ENCODE results near the gene PPP1R9A. TPM values are rescaled to one million over a fixed set of nuclear protein-coding genes. Genes with fewer than 3 reads are reported as not detected.

Gene PPP1R9A
- 2.6 and 8.6 TPM in 2 replicates for total RNA-seq (2014; rRNA removed; shearing (Covaris generic))

- peak; percentile 51 for DNase-seq (ENCODE audit: low read depth)
Observed at GRCh38 chr7:94907026-94907810, at the start of gene PPP1R9A. TSS of gene PPP1R9A (plus strand) at chr7:94907594. CDS start at chr7:94910114, 2,520 bp downstream.

- no peak for DNase-seq (ENCODE audit: low read depth)
Observed at GRCh38 chr7:94871132-94871531, 36.3 kb upstream of the PPP1R9A start.

- DNase-seq (ENCODE audit: low read depth): no peak
Observed at GRCh38 chr7:94873239-94873638, 34.2 kb upstream of the PPP1R9A start.

- DNase-seq (ENCODE audit: low read depth): no peak
Observed at GRCh38 chr7:94874036-94874785, 33.2 kb upstream of the PPP1R9A start.

- no peak for DNase-seq (ENCODE audit: low read depth)
Observed at GRCh38 chr7:94875201-94875600, 32.2 kb upstream of the PPP1R9A start.

- DNase-seq (ENCODE audit: low read depth): peak; percentile 16
Observed at GRCh38 chr7:94877731-94878670, 29.4 kb upstream of the PPP1R9A start.

GRCh38 chr7:94882891-94883290, 24.5 kb upstream of the PPP1R9A start:
- DNase-seq (ENCODE audit: low read depth): no peak

- no peak for DNase-seq (ENCODE audit: low read depth)
Observed at GRCh38 chr7:94883616-94884015, 23.8 kb upstream of the PPP1R9A start.

- peak; percentile 9 for DNase-seq (ENCODE audit: low read depth)
Observed at GRCh38 chr7:94888551-94888950, 18.8 kb upstream of the PPP1R9A start.

- DNase-seq (ENCODE audit: low read depth): no peak
Observed at GRCh38 chr7:94888995-94889523, 18.3 kb upstream of the PPP1R9A start.

- DNase-seq (ENCODE audit: low read depth): no peak
Observed at GRCh38 chr7:94890216-94890615, 17.2 kb upstream of the PPP1R9A start.

GRCh38 chr7:94893661-94894060, 13.7 kb upstream of the PPP1R9A start:
- no peak for DNase-seq (ENCODE audit: low read depth)

GRCh38 chr7:94897541-94897940, 9.9 kb upstream of the PPP1R9A start:
- no peak for DNase-seq (ENCODE audit: low read depth)

- DNase-seq (ENCODE audit: low read depth): no peak
Observed at GRCh38 chr7:94898340-94898739, 9.1 kb upstream of the PPP1R9A start.

- DNase-seq (ENCODE audit: low read depth): no peak
Observed at GRCh38 chr7:94901981-94902380, 5.4 kb upstream of the PPP1R9A start.

- DNase-seq (ENCODE audit: low read depth): no peak
Observed at GRCh38 chr7:94903971-94904370, 3.4 kb upstream of the PPP1R9A start.

- DNase-seq (ENCODE audit: low read depth): no peak
Observed at GRCh38 chr7:94904982-94905381, 2.4 kb upstream of the PPP1R9A start.

GRCh38 chr7:94906065-94906851, 1.1 kb upstream of the PPP1R9A start:
- DNase-seq (ENCODE audit: low read depth): no peak

GRCh38 chr7:94907811-94908322, 473 bp downstream of the PPP1R9A start:
- peak; percentile 32 for DNase-seq (ENCODE audit: low read depth)

- peak; percentile 44 for DNase-seq (ENCODE audit: low read depth)
Observed at GRCh38 chr7:94908323-94909178, 1.2 kb downstream of the PPP1R9A start.
